SU-DHL-6 (cell line): ENCODE results near the gene TENM4.

Experiments used
- EZH2phosphoT487 ChIP-seq: fragments of 200-600 bp; sonication (generic), shearing (Covaris generic); conservative IDR thresholded peaks from 2 replicates; pipeline ENCODE4 v1.6.1; 2018; ENCODE audit warnings: mild to moderate bottlenecking, antibody characterized with exemption, low read length, moderate library complexity, mixed read lengths
- TF ChIP-seq, protein P1 (sequence below): fragments of 200-600 bp; sonication (generic); IDR thresholded peaks from one replicate; pipeline ENCODE4 v1.5.1; 2017; ENCODE audit warnings: antibody characterized with exemption, mild to moderate bottlenecking, low read length, moderate library complexity; ENCODE audit not compliant: insufficient read depth, poor library complexity, severe bottlenecking

DNA sequence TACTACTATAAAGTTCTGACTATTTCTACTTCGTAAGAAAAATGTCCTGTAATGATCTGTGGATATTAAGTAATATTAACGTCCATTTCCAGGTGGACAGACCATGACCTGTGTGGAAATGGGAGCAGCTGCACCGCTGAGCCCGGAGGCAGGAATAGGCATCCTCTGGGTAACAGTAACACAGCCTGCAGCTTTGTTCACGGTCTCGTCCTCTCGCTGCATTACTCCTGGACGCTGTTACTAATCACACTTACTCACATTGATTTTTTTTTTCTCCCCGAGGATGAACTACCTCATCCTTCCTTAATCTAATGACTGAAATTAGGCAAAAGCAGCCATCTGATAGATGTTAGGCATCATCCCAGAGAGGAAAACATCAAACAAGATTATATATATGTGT lies 520.5 kb downstream of the TENM4 start:
- TF ChIP-seq, protein P1, sequence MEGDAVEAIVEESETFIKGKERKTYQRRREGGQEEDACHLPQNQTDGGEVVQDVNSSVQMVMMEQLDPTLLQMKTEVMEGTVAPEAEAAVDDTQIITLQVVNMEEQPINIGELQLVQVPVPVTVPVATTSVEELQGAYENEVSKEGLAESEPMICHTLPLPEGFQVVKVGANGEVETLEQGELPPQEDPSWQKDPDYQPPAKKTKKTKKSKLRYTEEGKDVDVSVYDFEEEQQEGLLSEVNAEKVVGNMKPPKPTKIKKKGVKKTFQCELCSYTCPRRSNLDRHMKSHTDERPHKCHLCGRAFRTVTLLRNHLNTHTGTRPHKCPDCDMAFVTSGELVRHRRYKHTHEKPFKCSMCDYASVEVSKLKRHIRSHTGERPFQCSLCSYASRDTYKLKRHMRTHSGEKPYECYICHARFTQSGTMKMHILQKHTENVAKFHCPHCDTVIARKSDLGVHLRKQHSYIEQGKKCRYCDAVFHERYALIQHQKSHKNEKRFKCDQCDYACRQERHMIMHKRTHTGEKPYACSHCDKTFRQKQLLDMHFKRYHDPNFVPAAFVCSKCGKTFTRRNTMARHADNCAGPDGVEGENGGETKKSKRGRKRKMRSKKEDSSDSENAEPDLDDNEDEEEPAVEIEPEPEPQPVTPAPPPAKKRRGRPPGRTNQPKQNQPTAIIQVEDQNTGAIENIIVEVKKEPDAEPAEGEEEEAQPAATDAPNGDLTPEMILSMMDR: no peak
- TF ChIP-seq EZH2phosphoT487: no peak
